ENCODE data around the gene PPFIA2.

Gene PPFIA2

GRCh38 chr12:81441629-81442028, 317.5 kb downstream of the PPFIA2 start:
- DNase-seq (ENCODE audit: low read depth in 2 of 2), result no peak

- DNase-seq (ENCODE audit: low read depth in 2 of 2), result no peak
Observed at GRCh38 chr12:81440001-81440400, 319.1 kb downstream of the PPFIA2 start.

GRCh38 chr12:81439344-81439743, 319.8 kb downstream of the PPFIA2 start:
- DNase-seq (ENCODE audit: low read depth in 2 of 2), result no peak

GRCh38 chr12:81417056-81417455, 342.1 kb downstream of the PPFIA2 start:
- DNase-seq (ENCODE audit: low read depth in 2 of 2), result no peak

- no peak for DNase-seq (ENCODE audit: low read depth in 2 of 2)
Observed at GRCh38 chr12:81416571-81416970, 342.6 kb downstream of the PPFIA2 start.

GRCh38 chr12:81414441-81414840, 344.7 kb downstream of the PPFIA2 start:
- no peak for DNase-seq (ENCODE audit: low read depth in 2 of 2)

GRCh38 chr12:81412940-81413339, 346.2 kb downstream of the PPFIA2 start:
- DNase-seq (ENCODE audit: low read depth in 2 of 2), result no peak

GRCh38 chr12:81403348-81403747, 355.8 kb downstream of the PPFIA2 start:
- DNase-seq (ENCODE audit: low read depth in 2 of 2), result no peak

GRCh38 chr12:81401241-81401640, 357.9 kb downstream of the PPFIA2 start:
- no peak for DNase-seq (ENCODE audit: low read depth in 2 of 2)

GRCh38 chr12:81400024-81400423, 359.1 kb downstream of the PPFIA2 start:
- DNase-seq (ENCODE audit: low read depth in 2 of 2), result no peak

GRCh38 chr12:81395431-81395830, 363.7 kb downstream of the PPFIA2 start:
- DNase-seq (ENCODE audit: low read depth in 2 of 2), result no peak

- no peak for DNase-seq (ENCODE audit: low read depth in 2 of 2)
Observed at GRCh38 chr12:81389550-81390099, 369.5 kb downstream of the PPFIA2 start.

- no peak for DNase-seq (ENCODE audit: low read depth in 2 of 2)
Observed at GRCh38 chr12:81386101-81386500, 373.0 kb downstream of the PPFIA2 start.

GRCh38 chr12:81381951-81382350, 377.2 kb downstream of the PPFIA2 start:
- no peak for DNase-seq (ENCODE audit: low read depth in 2 of 2)

GRCh38 chr12:81378601-81379285, 380.4 kb downstream of the PPFIA2 start:
- DNase-seq (ENCODE audit: low read depth in 2 of 2), result no peak

- no peak for DNase-seq (ENCODE audit: low read depth in 2 of 2)
Observed at GRCh38 chr12:81377771-81378170, 381.4 kb downstream of the PPFIA2 start.

- DNase-seq (ENCODE audit: low read depth in 2 of 2), result no peak
Observed at GRCh38 chr12:81375969-81376368, 383.2 kb downstream of the PPFIA2 start.

- no peak for DNase-seq (ENCODE audit: low read depth in 2 of 2)
Observed at GRCh38 chr12:81370456-81370855, 388.7 kb downstream of the PPFIA2 start.

- no peak for DNase-seq (ENCODE audit: low read depth in 2 of 2)
Observed at GRCh38 chr12:81369175-81369574, 390.0 kb downstream of the PPFIA2 start.

- DNase-seq (ENCODE audit: low read depth in 2 of 2), result no peak
Observed at GRCh38 chr12:81365284-81365683, 393.9 kb downstream of the PPFIA2 start.

GRCh38 chr12:81360916-81361315, 398.2 kb downstream of the PPFIA2 start:
- no peak for DNase-seq (ENCODE audit: low read depth in 2 of 2)

- no peak for DNase-seq (ENCODE audit: low read depth in 2 of 2)
Observed at GRCh38 chr12:81359736-81360135, 399.4 kb downstream of the PPFIA2 start.

- DNase-seq (ENCODE audit: low read depth in 2 of 2), result no peak
Observed at GRCh38 chr12:81354327-81354932, 404.7 kb downstream of the PPFIA2 start.

Data from stimulated activated CD8-positive, alpha-beta memory T cell treated with anti-CD3 and anti-CD28 coated beads, Interleukin-15, amount 100 ng/mL, for 48 hours (primary cell).